ENCODE measurements around the gene DNAJB4. TPM values are rescaled to one million over a fixed set of nuclear protein-coding genes. Genes with fewer than 3 reads are reported as not detected.

The DNAJB4 gene
- total and polyA plus RNA-seq, 2 of the 8 experiments (the other 6 are each of a cell fraction or from before 2014, with no cell fraction given): 6.6 to 21.8 TPM

DNA sequence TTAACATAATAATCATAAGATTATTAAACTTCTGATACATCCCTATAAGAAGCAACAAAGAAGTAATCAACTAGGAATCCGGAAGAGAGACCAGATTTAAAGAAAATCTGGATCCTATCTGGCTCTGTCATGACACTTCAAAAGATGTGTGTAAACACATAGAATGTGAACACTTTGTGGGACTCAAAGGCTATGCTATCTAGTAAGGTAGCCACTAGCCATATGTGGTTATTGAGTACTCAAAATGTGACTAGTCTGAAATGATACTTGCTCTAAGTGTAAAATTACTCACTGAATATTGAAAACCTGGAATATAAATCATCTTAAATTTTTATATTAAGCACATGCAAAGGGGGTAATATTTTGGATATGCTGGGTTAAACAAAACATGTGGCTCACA is 34.5 kb upstream of the DNAJB4 start:
- CTCF ChIA-PET (ENCODE audit: partially characterized antibody): interaction anchor here (1.1 to 1.6 kb wide), 2 partner anchors 130 to 144 kb away, joined by 3 read pairs; no protein-coding TSS in a partner anchor
- Histone ChIP-seq H3K56ac (replicated peaks; ENCODE audit: insufficient read length, low read depth, low read length) (no peak overlapping the region), H3K79me2 (ENCODE audit: control insufficient read depth in 1 of 2, insufficient read depth in 2 of 2, low read length in 2 of 2) (peaks cover 43 to 94% of the 10 kb centered on the region in 2 experiments), H4K91ac (replicated peaks; ENCODE audit: insufficient read length, low read length) (no peak overlapping the region), H2BK120ac (replicated peaks; ENCODE audit: low read depth, low read length) (no peak overlapping the region), H2BK20ac (ENCODE audit: low read length) (no peak overlapping the region), H3K23me2 (ENCODE audit: low read depth, low read length) (no peaks in the 10 kb centered on the region), H4K20me1 (replicated peaks in 1 of 2; ENCODE audit: control insufficient read depth in 1 of 2, insufficient read depth in 2 of 2, low read length in 2 of 2) (peaks cover 15 to 22% of the 10 kb centered on the region in 2 experiments), H2BK12ac (ENCODE audit: low read depth, low read length) (no peak overlapping the region), H3K9me3 (ENCODE audit: insufficient read depth in 2 of 2, low read depth in 1 of 2, low read length in 1 of 2) (no peaks in the 10 kb centered on the region), H3K23ac (ENCODE audit: insufficient read length) (no peak overlapping the region), H2AK5ac (ENCODE audit: low read depth, low read length) (no peak overlapping the region), H3K4me2 (ENCODE audit: insufficient read depth in 1 of 2, low read depth in 2 of 2, low read length in 2 of 2) (no peak overlapping the region), H3K27me3 (replicated peaks in 1 of 4; ENCODE audit: control insufficient read depth in 3 of 4, extremely low read depth in 1 of 4, insufficient read depth in 3 of 4, low read length in 3 of 4) (no peaks in the 10 kb centered on the region), H2BK15ac (ENCODE audit: low read length) (no peak overlapping the region), H4K5ac (ENCODE audit: insufficient read length, low read depth, low read length) (no peak overlapping the region), H3K27ac (ENCODE audit: low read depth, low read length) (no peak overlapping the region), H2AFZ (ENCODE audit: low read length) (no peak overlapping the region), H2BK5ac (ENCODE audit: low read depth, low read length) (no peak overlapping the region), H3K79me1 (ENCODE audit: low read depth, low read length) (peaks cover 3% of the 10 kb centered on the region), H3K18ac (ENCODE audit: extremely low read depth, low read length) (no peak overlapping the region), H3K4ac (replicated peaks; ENCODE audit: insufficient read length, low read depth, low read length) (no peak overlapping the region), H4K8ac (ENCODE audit: extremely low read depth, insufficient read depth, low read length) (no peak overlapping the region), H3K14ac (ENCODE audit: insufficient read length) (no peak overlapping the region), H3K9ac (replicated peaks in 1 of 4; ENCODE audit: extremely low read depth in 1 of 4, low read depth in 3 of 4, low read length in 3 of 4) (no peak overlapping the region), H3K4me3 (ENCODE audit: extremely low read depth in 1 of 4, insufficient read depth in 2 of 4, low read depth in 3 of 4, low read length in 4 of 4) (no peak overlapping the region), H3K4me1 (replicated peaks in 1 of 4; ENCODE audit: control insufficient read depth in 3 of 4, insufficient read depth in 4 of 4, low read length in 3 of 4) (peaks cover 0 to 5% (median 0%) of the 10 kb centered on the region in 4 experiments; a peak in 2 of 7 replicates), H3K36me3 (ENCODE audit: control insufficient read depth in 2 of 4, insufficient read depth in 4 of 4, low read length in 3 of 4) (peaks cover 15 to 80% (median 36%) of the 10 kb centered on the region in 4 experiments)
- FAIRE-seq (no peak), DNase-seq (ENCODE audit: low read depth in 1 of 2, low spot score in 2 of 2) (no peak)
- no peak for TF ChIP-seq FOSL1 (IDR thresholded peaks at IDR 0.05; ENCODE audit: insufficient read depth, low read depth, low read length)
- no peak for TF ChIP-seq TBP (IDR thresholded peaks at IDR 0.05; ENCODE audit: low read depth, low read length)
- no peak for TF ChIP-seq BACH1 (IDR thresholded peaks at IDR 0.05; ENCODE audit: low read length)
- TF ChIP-seq HDAC2 (IDR thresholded peaks at IDR 0.05; ENCODE audit: borderline replicate concordance in 1 of 2, low read depth in 2 of 2, low read length in 2 of 2): no peak
- TF ChIP-seq RXRA (IDR thresholded peaks at IDR 0.05; ENCODE audit: insufficient read depth, low read depth, low read length): no peak
- TF ChIP-seq CBX8 (IDR thresholded peaks at IDR 0.05; ENCODE audit: borderline replicate concordance, low read depth, low read length): no peak
- no peak for TF ChIP-seq SP2 (IDR thresholded peaks at IDR 0.05; ENCODE audit: low read length)
- TF ChIP-seq RAD21 (IDR thresholded peaks at IDR 0.05 in 1 of 2, conservative IDR thresholded peaks at IDR 0.05 in 1 of 2; ENCODE audit: low read depth in 2 of 2, low read length in 2 of 2): no peak
- no peak for TF ChIP-seq SAP30 (IDR thresholded peaks at IDR 0.05; ENCODE audit: insufficient read depth, insufficient replicate concordance, low read length)
- no peak for TF ChIP-seq SIX5 (IDR thresholded peaks at IDR 0.05; ENCODE audit: low read depth, low read length)
- TF ChIP-seq TCF12 (IDR thresholded peaks at IDR 0.05; ENCODE audit: low read depth, low read length): no peak
- TF ChIP-seq SP4 (IDR thresholded peaks at IDR 0.05; ENCODE audit: low read length): no peak
- TF ChIP-seq BCL11A (IDR thresholded peaks at IDR 0.05; ENCODE audit: low read depth in 2 of 2, low read length in 2 of 2): no peak
- no peak for TF ChIP-seq CHD2 (IDR thresholded peaks at IDR 0.05; ENCODE audit: low read length)
- 96% methylated on average over 1 of the region's 1 CpG; no CpG with 5 or more reads in 1 of the 2 experiments for WGBS, 2 experiments (ENCODE audit: extremely low coverage in 1 of 2, insufficient coverage in 1 of 2, insufficient read length in 1 of 2, insufficient replicate concordance in 2 of 2, low coverage in 1 of 2, low lambda C conversion rate in 2 of 2, missing lambda C conversion rate in 1 of 2)
- POLR2A ChIA-PET (ENCODE audit: partially characterized antibody): interaction anchor here (0.9 to 2.8 kb wide), 5 partner anchors 9 to 34 kb away, joined by 3 to 14 read pairs (median 11); partner anchors contain the start of genes DNAJB4 and FUBP1
